Measurements from ENCODE around the gene SEC11A.
"Not testable (repeated sequence)": the region's sequence is repeated elsewhere in the genome, so short reads cannot be mapped to it uniquely, and the experiment has no call there.

SEC11A gene

GRCh38 chr15:84737005-84737404 is 21.1 kb upstream of the SEC11A start:
- DNase-seq (ENCODE audit: low read depth, low spot score), result no peak

GRCh38 chr15:84736375-84736774 is 20.4 kb upstream of the SEC11A start:
- DNase-seq (ENCODE audit: low read depth, low spot score), result no peak

- not testable (repeated sequence) for DNase-seq (ENCODE audit: low read depth, low spot score)
These were observed 19.6 kb upstream of the SEC11A start for GRCh38 chr15:84735480-84736061.

GRCh38 chr15:84734794-84735479 is 19.0 kb upstream of the SEC11A start:
- no peak for DNase-seq (ENCODE audit: low read depth, low spot score)

GRCh38 chr15:84731774-84732173 is 15.8 kb upstream of the SEC11A start:
- no peak for DNase-seq (ENCODE audit: low read depth, low spot score)

GRCh38 chr15:84727429-84727828 is 11.5 kb upstream of the SEC11A start:
- DNase-seq (ENCODE audit: low read depth, low spot score), result no peak

- DNase-seq (ENCODE audit: low read depth, low spot score), result no peak
These were observed 9.1 kb upstream of the SEC11A start for GRCh38 chr15:84725001-84725491.

GRCh38 chr15:84722628-84723027 is 6.7 kb upstream of the SEC11A start:
- no peak for DNase-seq (ENCODE audit: low read depth, low spot score)

GRCh38 chr15:84721371-84721770 is 5.4 kb upstream of the SEC11A start:
- no peak for DNase-seq (ENCODE audit: low read depth, low spot score)

- DNase-seq (ENCODE audit: low read depth, low spot score), result no peak
These were observed 401 bp downstream of the SEC11A start for GRCh38 chr15:84715441-84716035.

GRCh38 chr15:84714821-84715220 is 1.1 kb downstream of the SEC11A start:
- no peak for DNase-seq (ENCODE audit: low read depth, low spot score)

GRCh38 chr15:84714372-84714771 is 1.6 kb downstream of the SEC11A start:
- DNase-seq (ENCODE audit: low read depth, low spot score), result no peak

- no peak for DNase-seq (ENCODE audit: low read depth, low spot score)
These were observed 12.1 kb downstream of the SEC11A start for GRCh38 chr15:84703808-84704207.

- DNase-seq (ENCODE audit: low read depth, low spot score), result no peak
These were observed 12.9 kb downstream of the SEC11A start for GRCh38 chr15:84702961-84703482.

- no peak for DNase-seq (ENCODE audit: low read depth, low spot score)
These were observed 16.3 kb downstream of the SEC11A start for GRCh38 chr15:84699538-84700191.

- DNase-seq (ENCODE audit: low read depth, low spot score), result no peak
These were observed 18.5 kb downstream of the SEC11A start for GRCh38 chr15:84697236-84697990.

GRCh38 chr15:84696757-84697156 is 19.2 kb downstream of the SEC11A start:
- DNase-seq (ENCODE audit: low read depth, low spot score), result no peak

GRCh38 chr15:84690342-84690741 is 25.6 kb downstream of the SEC11A start:
- DNase-seq (ENCODE audit: low read depth, low spot score), result no peak

GRCh38 chr15:84689858-84690257 is 26.1 kb downstream of the SEC11A start:
- DNase-seq (ENCODE audit: low read depth, low spot score), result no peak

GRCh38 chr15:84686446-84686845 is 29.5 kb downstream of the SEC11A start:
- DNase-seq (ENCODE audit: low read depth, low spot score), result not testable (repeated sequence)

GRCh38 chr15:84685304-84685703 is 30.6 kb downstream of the SEC11A start:
- no peak for DNase-seq (ENCODE audit: low read depth, low spot score)
